Stimulated activated CD8-positive, alpha-beta memory T cell treated with anti-CD3 and anti-CD28 coated beads, Interleukin-12 subunit alpha, Interleukin-12 subunit beta, amount 100 ng/mL, for 24 hours (primary cell): ENCODE data around the gene RHOT1.
"Not testable (repeated sequence)": the region's sequence is repeated elsewhere in the genome, so short reads cannot be mapped to it uniquely, and the experiment has no call there.

ENCODE experiments used
- DNase-seq: peaks from one replicate; pipeline ENCODE4 v3.0.0-alpha.2; 2020; ENCODE audit errors: extremely low read depth

Gene RHOT1

DNA sequence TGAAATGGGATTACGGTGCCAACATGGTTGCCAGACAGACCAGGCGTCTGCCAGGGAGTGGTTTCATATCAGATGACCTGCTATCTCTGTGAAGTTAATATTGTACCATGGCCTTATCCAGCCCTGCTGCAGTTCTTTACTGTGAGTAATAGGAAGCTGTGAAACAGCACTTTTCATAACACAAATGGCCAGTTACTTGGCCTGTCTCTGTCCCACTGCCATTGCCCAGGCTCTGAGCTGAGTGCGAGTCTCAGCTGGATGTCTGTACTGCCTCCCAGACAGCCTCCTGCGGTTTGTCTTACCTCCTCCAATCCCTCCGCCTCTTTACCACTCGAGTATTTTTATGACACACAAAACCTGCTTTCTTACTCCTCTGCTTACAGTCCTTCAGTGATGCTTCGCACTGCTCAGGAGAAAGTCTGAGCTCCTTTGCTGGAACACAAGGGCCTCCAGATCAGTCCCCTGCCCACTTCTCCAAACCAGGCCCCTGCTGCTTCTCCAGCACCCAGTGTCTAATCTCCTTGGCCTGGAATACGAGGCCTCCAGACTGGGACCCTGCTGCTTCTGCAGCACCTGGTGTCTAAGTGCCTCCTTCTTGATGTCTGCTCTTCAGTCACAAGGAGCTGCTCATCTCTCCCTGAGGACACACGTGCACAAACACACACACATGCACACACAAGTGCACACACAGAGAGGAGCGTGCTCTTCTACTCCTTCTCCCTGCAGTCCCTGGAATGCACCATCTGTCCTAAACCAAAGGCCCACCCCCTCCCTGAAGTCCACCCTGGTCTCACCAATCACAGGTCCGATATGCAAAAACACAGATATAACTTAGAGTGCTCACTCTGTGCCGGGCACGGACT is 17.1 kb upstream of the RHOT1 start:
- DNase-seq, result no peak

DNA sequence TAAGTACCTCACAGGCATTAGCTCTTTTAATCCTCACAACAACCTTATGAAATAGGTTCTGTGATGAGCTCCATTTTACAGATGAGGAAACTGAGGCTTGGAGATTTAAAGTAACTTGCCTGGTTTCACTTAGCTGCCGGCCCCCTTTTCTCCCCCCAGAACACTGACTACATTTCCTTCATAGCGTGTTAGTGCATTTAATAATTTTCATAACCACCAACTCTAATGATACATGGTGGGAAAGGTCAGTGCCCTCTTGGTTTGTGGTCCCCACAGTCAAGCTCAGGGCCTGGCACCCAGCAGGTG is 16.5 kb upstream of the RHOT1 start:
- no peak for DNase-seq

DNA sequence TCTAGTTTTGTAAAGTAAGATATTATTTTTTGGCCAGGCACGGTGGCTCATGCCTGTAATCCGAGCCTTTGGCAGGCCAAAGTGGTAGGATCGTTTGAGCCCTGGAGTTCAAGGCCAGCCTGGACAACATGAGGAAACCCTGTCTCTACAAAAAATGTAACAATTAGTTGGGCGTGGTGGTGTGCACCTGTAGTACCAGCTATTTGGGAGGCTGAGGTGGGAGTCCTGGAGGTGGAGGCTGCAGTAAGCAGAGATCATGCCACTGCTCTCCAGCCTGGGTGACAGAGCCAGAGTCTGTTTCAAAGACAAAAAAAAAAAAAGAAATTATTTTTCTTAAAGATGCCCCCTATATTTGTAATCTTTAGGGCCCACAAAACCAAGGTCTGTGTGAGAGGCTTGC is 16.0 kb upstream of the RHOT1 start:
- DNase-seq, result no peak

DNA sequence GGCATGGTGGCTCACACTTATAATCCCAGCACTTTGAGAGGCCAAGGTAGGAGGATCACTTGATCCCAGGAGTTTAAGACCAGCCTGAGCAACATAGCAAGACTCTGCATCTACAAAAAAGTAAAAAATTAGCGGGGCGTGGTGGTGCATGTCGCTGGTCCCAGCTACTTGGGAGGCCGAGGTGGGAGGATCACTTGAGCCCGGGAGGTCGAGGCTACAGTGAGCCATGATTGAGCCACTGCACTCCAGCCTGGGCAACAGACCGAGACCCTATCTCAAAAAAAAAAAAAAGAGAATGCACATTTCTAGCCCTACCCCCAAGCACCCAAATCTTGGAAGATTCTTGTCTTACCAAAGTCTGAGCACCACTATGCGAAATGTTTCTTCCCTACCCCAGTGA is 15.6 kb upstream of the RHOT1 start:
- DNase-seq, result no peak

DNA sequence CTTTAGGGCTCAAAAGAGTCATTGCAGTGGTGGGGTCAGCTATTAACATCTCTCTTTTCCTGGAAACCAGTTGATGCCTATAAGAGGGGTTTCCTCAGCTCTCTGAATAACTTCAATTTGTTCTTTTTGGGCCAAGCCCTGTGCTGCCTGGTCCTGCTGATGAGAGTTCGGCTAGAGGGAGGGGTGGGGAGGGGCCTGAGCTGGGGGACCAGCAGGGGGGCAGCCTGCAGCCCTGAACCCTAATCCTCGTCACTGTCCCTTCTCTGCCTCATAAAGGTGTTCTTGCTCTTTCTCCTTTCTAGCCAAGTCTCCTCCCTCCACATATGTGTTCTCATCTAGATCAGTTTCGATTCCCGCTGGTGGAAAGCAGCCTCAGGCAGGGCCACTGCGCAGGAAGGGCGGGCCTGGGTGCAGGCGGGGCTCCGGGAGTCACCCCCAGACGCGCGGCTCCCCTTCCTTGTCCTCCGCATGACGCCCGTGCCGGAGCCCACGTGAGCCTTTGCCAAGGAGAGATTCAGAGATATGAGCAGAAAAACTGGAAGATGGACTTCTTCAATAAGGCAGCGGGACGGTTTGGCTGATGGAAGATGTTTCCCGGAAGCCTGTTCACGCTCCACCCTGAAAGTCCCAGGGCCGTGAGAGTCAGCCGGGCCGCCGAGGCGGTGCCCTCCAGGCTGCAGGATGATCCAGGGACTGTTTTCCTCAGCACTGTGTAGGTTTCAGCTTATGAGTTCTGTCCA is 15.0 kb upstream of the RHOT1 start:
- peak; percentile 52 for DNase-seq

DNA sequence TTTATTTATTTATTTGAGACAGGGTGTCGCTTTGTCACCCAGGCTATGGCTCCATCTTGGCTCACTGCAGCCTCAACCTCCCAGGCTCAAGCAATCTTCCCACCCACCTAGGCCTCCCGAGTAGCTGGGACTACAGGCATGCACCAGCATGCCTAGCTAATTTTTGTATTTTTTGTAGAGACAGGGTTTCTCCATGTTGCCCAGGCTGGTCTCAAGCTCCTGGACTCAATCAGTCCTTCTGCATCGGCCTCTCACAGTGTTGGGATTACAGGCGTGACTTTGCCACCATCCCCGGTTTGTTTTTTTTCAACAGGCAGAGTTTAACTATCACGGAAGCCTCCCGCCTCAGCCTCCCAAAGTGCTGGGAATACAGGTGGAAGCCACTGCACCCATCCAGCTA is 13.8 kb upstream of the RHOT1 start:
- not testable (repeated sequence) for DNase-seq

DNA sequence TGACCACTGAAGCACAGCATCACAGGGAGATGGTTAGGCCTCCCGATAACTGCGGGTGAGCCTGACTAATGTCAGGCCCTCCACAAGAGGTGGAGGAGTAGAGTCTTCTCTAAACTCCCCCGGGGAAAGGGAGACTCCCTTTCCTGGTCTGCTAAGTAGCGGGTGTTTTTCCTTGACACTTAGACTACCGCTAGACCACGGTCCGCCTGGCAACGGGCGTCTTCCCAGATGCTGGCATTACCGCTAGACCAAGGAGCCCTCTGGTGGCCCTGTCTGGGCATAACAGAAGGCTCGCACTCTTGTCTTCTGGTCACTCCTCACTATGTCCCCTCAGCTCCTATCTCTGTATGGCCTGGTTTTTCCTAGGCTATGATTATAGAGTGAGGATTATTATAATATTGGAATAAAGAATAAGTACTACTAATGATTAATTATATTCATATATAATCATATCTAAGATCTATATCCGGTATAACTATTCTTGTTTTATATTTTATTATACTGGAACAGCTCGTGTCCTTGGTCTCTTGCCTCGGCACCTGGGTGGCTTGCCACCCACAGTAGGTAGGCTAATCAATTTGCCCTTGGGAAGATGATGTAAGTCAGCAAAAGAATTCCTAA is 6.7 kb upstream of the RHOT1 start:
- DNase-seq, result not testable (repeated sequence)

DNA sequence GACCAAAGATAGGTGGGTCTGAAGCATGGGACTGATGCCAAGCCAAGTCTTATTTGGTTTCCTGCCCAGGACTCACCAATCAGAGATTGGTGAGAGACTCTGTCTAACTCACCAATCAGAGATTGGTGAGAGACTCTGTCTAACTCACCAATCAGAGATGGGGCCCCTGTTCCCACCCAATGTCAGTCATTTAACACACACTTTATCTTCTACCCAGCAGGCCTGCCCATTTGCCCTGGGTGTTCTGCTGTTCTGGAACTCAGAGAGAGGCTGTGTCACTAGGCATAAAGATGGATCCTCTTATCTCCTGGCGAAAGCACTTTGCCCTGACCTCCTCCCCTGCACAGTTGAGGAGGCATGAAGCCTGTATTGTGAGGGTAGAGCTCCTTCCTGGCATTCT is 5.4 kb upstream of the RHOT1 start:
- no peak for DNase-seq

DNA sequence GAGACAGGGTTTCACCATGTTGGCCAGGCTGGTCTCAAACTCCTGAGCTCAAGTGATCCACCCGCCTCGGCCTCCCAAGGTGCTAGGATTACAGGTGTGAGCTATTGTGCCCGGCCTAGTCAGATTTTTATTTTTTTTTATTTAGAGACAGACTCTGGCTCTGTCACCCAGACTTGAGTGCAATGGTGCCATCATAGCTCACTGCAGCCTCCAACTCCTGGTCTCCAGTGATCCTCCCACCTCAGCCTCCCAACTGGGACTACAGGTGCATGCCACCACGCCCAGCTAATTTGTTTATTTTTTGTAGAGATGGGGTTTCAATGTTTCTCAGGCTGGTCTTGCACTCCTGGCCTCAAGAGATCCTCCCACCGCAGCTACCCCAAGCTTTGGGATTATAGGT is 2.8 kb upstream of the RHOT1 start:
- DNase-seq, result not testable (repeated sequence)

DNA sequence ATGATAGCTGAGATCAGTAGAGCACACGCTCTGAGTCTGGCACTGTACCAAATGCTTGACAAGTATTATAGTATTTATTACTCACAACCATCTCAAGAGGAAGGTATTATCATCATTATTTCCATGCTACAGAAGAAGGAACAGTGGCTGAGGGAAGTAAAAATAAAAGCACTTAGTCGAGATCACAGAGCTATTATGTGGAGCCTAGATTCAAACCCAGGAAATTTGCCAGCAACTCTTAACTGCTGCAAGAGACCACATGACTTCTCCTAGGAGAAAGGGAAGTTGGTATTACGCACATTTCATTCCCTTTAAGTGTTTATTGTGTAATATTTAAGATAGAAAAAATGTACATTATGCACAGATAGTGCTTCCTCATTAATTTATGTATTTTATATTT is 1.0 kb upstream of the RHOT1 start:
- no peak for DNase-seq

DNA sequence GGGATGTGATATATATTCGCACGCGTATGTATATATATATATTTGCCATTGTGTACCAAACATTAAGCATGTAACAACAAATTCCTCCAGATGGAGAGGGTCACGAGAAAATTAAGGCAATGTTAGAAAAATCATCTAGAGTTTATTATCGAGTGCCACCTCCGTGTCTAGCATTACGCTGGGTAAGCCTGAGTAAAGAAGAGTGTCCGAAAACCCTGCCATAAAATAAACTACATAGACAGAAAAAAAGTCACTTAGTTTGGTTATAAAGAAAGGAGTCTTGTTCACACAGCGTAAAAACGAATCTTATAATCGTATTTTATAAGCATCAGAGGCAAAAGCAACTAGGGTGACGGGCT is 644 bp upstream of the RHOT1 start:
- DNase-seq, result no peak

DNA sequence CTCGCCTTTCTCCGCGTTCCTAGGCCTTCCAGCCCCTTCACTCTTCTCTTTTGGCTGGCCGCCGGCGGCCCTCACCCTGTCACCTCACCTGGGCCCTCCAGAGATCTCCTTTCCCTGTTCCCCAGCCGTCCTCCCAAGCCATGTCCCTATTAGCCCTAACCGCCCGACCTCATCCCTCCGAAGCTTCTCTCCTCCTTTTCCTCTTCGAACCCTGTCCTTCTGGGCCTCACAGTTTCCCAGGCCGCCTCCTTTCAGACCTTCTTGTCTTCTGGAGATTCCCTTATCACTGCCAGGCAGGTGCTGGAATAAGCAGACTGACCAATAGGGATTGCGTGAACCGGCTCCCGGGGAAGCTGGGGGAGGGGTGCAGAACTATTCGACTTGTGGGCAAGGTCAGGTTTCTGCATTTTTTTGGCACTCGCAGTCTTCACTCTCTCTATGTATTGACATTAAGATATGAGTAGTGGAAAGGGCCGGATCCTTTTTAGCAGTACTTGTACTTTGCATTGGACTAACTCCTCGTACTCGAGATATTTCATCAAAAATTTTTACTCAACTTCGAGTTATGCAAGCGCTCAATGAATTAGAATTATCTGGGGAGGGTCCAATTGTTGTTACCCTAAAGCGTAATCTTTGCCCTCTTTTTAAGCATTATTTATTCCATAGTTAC is 690 bp downstream of the RHOT1 start:
- no peak for DNase-seq

DNA sequence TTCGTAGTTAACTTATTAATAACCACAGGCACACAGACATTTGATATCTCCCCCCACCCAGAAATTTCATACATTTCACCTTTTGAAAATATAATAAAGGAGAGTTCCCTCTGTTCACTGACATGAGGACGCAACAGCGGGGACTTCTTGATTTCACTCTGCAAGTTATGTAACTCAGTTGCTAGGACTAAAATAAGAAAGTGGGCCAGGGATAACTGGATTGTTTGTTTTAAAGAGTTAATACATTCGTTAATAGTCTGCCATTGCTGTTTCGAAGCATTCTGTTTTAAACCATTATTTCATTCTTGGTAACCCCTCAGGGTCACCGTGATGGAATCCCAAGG is 1.2 kb downstream of the RHOT1 start:
- no peak for DNase-seq

DNA sequence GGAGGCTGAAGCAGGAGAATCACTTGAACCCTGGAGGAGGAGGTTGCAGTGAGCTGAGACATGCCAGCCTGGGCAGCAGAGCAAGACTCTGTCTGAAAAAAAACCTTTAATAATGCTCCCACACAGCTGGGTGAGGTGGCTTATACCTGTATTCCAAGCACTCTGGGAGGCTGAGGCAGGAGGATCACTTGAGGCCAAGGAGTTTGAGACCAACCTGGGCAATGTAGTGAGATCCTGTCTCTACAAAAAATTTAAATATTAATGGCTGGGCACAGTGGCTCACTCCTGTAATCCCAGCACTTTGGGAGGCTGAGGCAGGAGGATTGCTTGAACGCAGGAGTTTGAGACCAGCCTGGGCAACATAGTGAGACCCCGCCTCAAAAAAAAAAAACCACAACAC is 2.1 kb downstream of the RHOT1 start:
- DNase-seq, result not testable (repeated sequence)

DNA sequence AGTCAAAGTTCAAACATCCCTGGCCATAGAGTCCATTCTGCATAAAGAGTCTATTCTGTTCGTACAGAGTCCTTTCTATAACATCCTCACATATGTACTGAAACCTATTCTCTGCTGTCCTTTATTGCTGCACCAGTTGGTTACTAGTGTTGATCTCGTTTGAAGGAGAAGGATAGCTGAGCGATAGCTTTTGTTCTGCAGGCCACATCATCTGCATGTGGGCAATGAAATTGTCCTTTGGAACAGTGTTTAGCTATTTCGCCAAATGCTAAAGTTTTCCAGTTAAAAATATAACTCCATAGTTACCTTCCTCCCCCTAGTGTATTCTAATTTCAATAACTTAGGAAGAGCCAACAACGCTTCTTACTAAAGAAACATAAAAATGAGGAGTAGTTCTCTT is 6.0 kb downstream of the RHOT1 start:
- no peak for DNase-seq

DNA sequence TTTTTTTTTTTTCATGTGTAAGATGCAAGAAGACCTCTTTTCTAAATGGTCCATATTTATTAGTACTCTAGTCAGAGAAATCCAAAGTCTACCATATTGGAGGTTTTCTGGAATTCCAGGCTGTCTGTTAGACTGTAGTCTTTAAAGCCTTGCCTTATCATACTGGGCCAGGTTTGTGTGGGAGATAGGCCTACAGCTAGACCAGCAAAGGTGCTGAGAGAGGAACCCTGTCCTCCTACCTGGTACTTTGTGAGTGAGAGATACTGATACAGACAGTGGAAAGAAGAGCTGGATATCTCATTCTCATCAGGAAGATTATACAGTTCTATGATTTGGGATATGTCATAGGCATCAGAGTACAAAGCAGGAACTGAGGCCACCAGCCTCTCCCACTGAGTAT is 8.1 kb downstream of the RHOT1 start:
- DNase-seq, result no peak

DNA sequence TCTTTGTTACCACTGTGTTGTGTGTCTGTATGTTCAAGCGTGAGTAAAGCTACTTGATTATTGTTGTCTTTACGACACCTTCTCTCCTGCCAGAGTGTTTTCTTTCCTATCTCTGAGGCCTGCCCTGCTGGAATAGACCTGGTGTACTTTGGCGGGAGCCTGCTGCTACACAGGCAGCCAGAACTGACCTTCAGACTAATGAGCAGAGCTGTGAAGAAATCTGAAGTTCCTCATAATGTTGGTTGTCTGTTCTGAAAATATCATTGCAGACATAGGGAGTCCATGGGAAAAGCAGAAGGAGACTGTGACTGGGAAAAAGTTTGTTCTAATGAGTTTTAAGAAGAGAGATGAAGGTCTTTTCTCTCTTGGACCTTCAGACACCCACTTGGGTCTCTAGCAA is 9.8 kb downstream of the RHOT1 start:
- DNase-seq, result no peak

DNA sequence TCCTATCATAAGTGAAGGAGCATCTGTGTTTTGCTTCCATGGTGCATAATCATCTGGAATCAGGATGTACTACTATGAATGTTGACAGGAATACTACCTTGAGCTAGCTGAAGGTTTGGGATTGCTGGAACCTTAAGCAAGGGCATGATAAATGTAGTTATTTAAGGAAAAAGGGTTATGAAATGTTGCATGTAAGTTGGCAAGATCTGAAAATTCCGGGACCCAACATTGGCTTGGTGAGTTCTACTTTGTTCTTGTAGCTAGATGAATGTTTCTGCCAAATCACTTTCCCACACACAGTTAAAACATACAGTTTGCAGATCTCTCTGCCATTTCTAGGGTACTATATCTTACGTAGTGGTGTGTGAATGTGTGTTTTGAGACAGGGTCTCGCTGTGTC is 13.6 kb downstream of the RHOT1 start:
- no peak for DNase-seq

DNA sequence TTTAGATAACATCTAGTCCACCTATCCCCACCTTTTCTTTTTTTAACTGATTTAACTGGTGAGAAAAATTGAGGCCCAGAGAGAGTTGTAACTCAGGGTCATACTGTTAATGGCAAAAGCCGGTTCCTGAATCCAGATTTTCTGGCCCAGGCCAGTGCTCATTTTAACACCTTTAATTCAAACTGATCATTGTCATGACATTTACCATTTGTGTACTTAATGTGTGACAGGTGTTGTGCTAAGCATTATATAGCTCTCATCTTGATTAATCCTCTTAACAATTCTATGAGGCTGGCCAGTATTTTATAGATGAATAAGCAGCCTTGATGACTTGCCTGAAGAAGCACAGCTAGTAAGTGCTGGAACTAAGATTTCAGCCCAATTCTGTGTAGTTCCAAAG is 14.4 kb downstream of the RHOT1 start:
- DNase-seq, result no peak

DNA sequence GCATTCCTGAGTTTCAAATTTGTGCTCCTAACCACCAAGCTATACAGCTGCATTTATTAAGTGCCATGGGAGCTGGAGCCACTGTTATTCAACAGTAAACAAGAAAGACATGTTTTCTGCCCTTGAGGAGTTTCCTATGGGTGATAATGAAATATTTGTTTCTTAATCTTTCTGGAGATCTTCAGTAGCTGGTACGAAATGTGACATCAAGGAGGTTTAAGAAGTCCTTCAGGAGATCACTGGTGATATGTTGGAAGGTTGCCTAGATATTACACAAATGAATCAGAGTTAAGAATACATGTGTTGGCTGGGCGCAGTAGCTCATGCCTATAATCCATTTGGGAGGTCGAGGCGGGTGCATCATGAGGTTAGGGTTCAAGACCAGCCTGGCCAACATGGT is 14.9 kb downstream of the RHOT1 start:
- no peak for DNase-seq

DNA sequence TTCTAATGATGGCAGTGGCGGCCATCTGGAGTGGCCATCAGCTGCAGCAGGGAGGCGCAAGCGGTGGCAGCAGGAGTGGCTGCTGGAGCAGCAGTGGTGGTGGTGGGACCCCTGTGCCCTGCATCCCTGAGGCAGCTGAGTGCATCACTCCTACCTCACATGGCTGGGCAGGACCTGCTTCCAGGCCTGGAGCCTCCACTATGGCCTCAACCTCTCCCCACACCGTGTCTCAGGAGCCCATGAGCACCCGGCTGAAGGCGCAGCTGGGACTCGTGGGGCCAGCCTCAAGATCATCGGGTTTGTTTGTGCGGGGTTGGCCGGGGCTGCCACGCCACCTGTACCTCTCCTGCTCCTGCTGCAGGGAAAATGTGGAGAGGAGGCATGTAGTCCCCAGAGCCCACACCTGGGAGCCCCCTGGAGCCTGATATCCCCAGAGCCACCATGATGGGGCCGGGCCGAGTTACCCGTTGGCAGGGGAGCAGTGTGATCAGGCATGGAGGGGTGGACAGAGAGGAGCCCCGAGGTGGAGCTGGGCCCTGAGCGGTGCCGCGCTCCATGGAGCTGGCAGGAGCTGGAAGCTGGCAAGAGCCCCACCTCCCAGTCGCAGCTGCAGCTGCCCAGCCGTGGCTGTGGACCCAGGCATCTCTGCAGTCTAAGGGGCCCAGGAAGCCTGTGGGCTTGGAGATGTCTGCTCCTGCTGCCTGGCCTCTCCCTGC is 16.7 kb downstream of the RHOT1 start:
- DNase-seq, result no peak
